BJ (cell line): Measurements from ENCODE around the gene TPPP2. TPM values are rescaled to one million over a fixed set of nuclear protein-coding genes. Genes with fewer than 3 reads are reported as not detected.
"Not testable (repeated sequence)": the region's sequence is repeated elsewhere in the genome, so short reads cannot be mapped to it uniquely, and the experiment has no call there.

ENCODE experiments used
- CTCF ChIA-PET: fragments of 350-600 bp; formaldehyde crosslinking; extraction: SDS; loops from one replicate; lab custom pipeline; 2021; ENCODE audit warnings: antibody characterized with exemption, inconsistent platforms; lab: Yijun Ruan, JAX
- POLR2A ChIA-PET: fragments of 300-600 bp; sonication (Branson Sonifier 250); formaldehyde crosslinking; extraction: SDS; loops from one replicate; lab custom pipeline; 2021; ENCODE audit warnings: antibody characterized with exemption; lab: Charles Lee
- DNase-seq: peaks from one replicate; pipeline ENCODE4 v3.0.0-alpha.2; 2011; ENCODE audit warnings: low read depth
- H3K27me3 ChIP-seq: 2 replicates; pipeline ENCODE4 v1.6.0; 2011; ENCODE audit warnings: low read length; ENCODE audit not compliant: control insufficient read depth, insufficient read depth
- H3K36me3 ChIP-seq: 2 replicates; pipeline ENCODE4 v1.5.1; 2011; ENCODE audit warnings: low read length; ENCODE audit not compliant: control insufficient read depth, insufficient read depth
- H3K4me3 ChIP-seq: 2 replicates; pipeline ENCODE4 v1.5.1; 2011; ENCODE audit warnings: low read depth, mild to moderate bottlenecking, control low read depth, low read length
- CTCF ChIP-seq: IDR thresholded peaks from 2 replicates; pipeline ENCODE4 v1.5.1; 2011; ENCODE audit warnings: low read depth, mild to moderate bottlenecking, control low read depth, inconsistent platforms, low read length, moderate library complexity; ENCODE audit not compliant: insufficient read depth
- polyA plus RNA-seq: library from polyadenylated mRNA; depleted of rRNA; stranded (reverse); fragments of >200 nt; gene quantifications from 2 replicates; pipeline ENCODE4 v1.2.3, GENCODE V29; 2011

TPPP2 gene
- polyA plus RNA-seq, 1 experiment, result not detected

- ChIA-PET POLR2A (no interaction called here), CTCF (interaction anchor here (0.9 to 7.4 kb wide), 9 partner anchors 11 to 146 kb away, joined by 3 to 82 read pairs (median 8); no protein-coding TSS in a partner anchor)
- no peaks in the 10 kb centered on the region for H3K36me3 ChIP-seq
- DNase-seq, result no peak
- no peaks in the 10 kb centered on the region for H3K27me3 ChIP-seq
- TF ChIP-seq CTCF, result no peak
- no peak overlapping the region for H3K4me3 ChIP-seq
Measured at GRCh38 chr14:21003788-21004346, 26.1 kb upstream of the TPPP2 start.

- H3K4me3 ChIP-seq, H3K36me3 ChIP-seq, H3K27me3 ChIP-seq, DNase-seq, POLR2A ChIA-PET: not testable (repeated sequence)
- CTCF ChIA-PET, result interaction anchor here (14.5 to 15.6 kb wide), 2 partner anchors 85 to 97 kb away, joined by 202 to 233 read pairs; partner anchors contain the start of genes TMEM253 and ZNF219
Measured at GRCh38 chr14:21009721-21010120, 20.3 kb upstream of the TPPP2 start.

- H3K27me3 ChIP-seq, result peaks cover 3% of the 10 kb centered on the region; the same call in 1 of the 2 replicates
- H3K36me3 ChIP-seq, result no peaks in the 10 kb centered on the region
- ChIA-PET POLR2A (no interaction called here), CTCF (interaction anchor here (1.4 to 15.6 kb wide), 6 partner anchors 30 to 95 kb away, joined by 4 to 233 read pairs (median 106); partner anchors contain the start of genes RNASE7, TMEM253 and ZNF219)
- no peak overlapping the region for H3K4me3 ChIP-seq
- no peak for TF ChIP-seq CTCF
- no peak for DNase-seq
Measured at GRCh38 chr14:21011136-21011535, 18.9 kb upstream of the TPPP2 start.

GRCh38 chr14:21014761-21015190 lies 15.2 kb upstream of the TPPP2 start:
- ChIA-PET POLR2A (interaction anchor here (0.6 to 1.0 kb wide), 2 partner anchors 16 to 25 kb away, joined by 3 read pairs; no protein-coding TSS in a partner anchor), CTCF (interaction anchor here (0.6 to 15.6 kb wide), 35 partner anchors 9 to 156 kb away, joined by 3 to 233 read pairs (median 9); partner anchors contain the start of genes ARHGEF40, NDRG2, RNASE13 and RNASE7)
- DNase-seq, result no peak
- no peaks in the 10 kb centered on the region for H3K36me3 ChIP-seq
- H3K4me3 ChIP-seq, result no peak overlapping the region
- H3K27me3 ChIP-seq, result peaks cover 3% of the 10 kb centered on the region; the same call in 1 of the 2 replicates
- peak; percentile 88 for TF ChIP-seq CTCF

GRCh38 chr14:21015312-21015711 lies 14.7 kb upstream of the TPPP2 start:
- ChIA-PET POLR2A (interaction anchor here (0.6 to 1.0 kb wide), 2 partner anchors 9 to 25 kb away, joined by 3 read pairs; no protein-coding TSS in a partner anchor), CTCF (interaction anchor here (0.6 to 15.6 kb wide), 32 partner anchors 9 to 156 kb away, joined by 3 to 233 read pairs (median 13); partner anchors contain the start of genes ARHGEF40, NDRG2, RNASE13 and RNASE7)
- Histone ChIP-seq H3K36me3 (no peaks in the 10 kb centered on the region), H3K27me3 (peaks cover 3% of the 10 kb centered on the region; the same call in 1 of the 2 replicates), H3K4me3 (no peak overlapping the region)
- no peak for DNase-seq
- TF ChIP-seq CTCF, result no peak
